GM23338 (cell line): ENCODE results near the gene DUSP1. TPM values are rescaled to one million over a fixed set of nuclear protein-coding genes. Genes with fewer than 3 reads are reported as not detected.

Experiments used
- ATAC-seq: fragments of 200-7000 bp; cut with Tn5 transposase; 3 replicates; pipeline ENCODE4 v1.9.1; 2020
- DNase-seq: peaks from one replicate; pipeline ENCODE4 v3.0.0-alpha.2; 2015; ENCODE audit warnings: low spot score
- H2AFZ ChIP-seq: fragments of 200-600 bp; sonication (generic); 2 replicates; pipeline ENCODE4 v1.8.0; 2016; ENCODE audit warnings: antibody characterized with exemption, mild to moderate bottlenecking, moderate library complexity
- H3F3A ChIP-seq: fragments of 200-600 bp; sonication (generic); replicated peaks from 2 replicates; pipeline ENCODE4 v1.8.0; 2017; ENCODE audit warnings: antibody characterized with exemption, mixed run types, low read depth
- H3K27ac ChIP-seq: fragments of 200-600 bp; sonication (generic); 2 replicates; pipeline ENCODE4 v1.6.1; 2016; ENCODE audit warnings: low read depth
- H3K27me3 ChIP-seq: fragments of 200-600 bp; sonication (generic); 2 replicates; pipeline ENCODE4 v1.8.0; 2016; ENCODE audit warnings: mild to moderate bottlenecking, mixed run types, moderate library complexity; ENCODE audit not compliant: insufficient read depth
- H3K36me3 ChIP-seq: fragments of 200-600 bp; sonication (generic); 2 replicates; pipeline ENCODE4 v1.8.0; 2016; ENCODE audit warnings: mild to moderate bottlenecking; ENCODE audit not compliant: insufficient read depth
- H3K4me1 ChIP-seq: fragments of 200-600 bp; sonication (generic); 2 replicates; pipeline ENCODE4 v1.8.0; 2016; ENCODE audit warnings: mild to moderate bottlenecking, moderate library complexity; ENCODE audit not compliant: insufficient read depth
- H3K4me2 ChIP-seq: fragments of 200-600 bp; sonication (generic); 2 replicates; pipeline ENCODE4 v1.7.1; 2017; ENCODE audit warnings: mixed run types
- H3K4me3 ChIP-seq: fragments of 200-600 bp; sonication (generic); 2 replicates; pipeline ENCODE4 v1.6.1; 2016; ENCODE audit warnings: mixed run types
- H3K79me2 ChIP-seq: fragments of 200-600 bp; sonication (generic); replicated peaks from 2 replicates; pipeline ENCODE4 v1.8.0; 2017; ENCODE audit warnings: mild to moderate bottlenecking; ENCODE audit not compliant: insufficient read depth
- H3K9me2 ChIP-seq: fragments of 200-600 bp; sonication (generic); 2 replicates; pipeline ENCODE4 v1.8.0; 2017; ENCODE audit not compliant: insufficient read depth
- H4K20me1 ChIP-seq: fragments of 200-600 bp; sonication (generic); replicated peaks from 2 replicates; pipeline ENCODE4 v1.8.0; 2017; ENCODE audit warnings: mild to moderate bottlenecking; ENCODE audit not compliant: insufficient read depth
- H3K27ac Mint-ChIP-seq: 2 replicates; pipeline ENCODE4 v1.8.0; 2020; ENCODE audit warnings: inconsistent platforms, mild to moderate bottlenecking, moderate library complexity, mixed read lengths
- H3K27me3 Mint-ChIP-seq: 3 replicates; pipeline ENCODE4 v1.8.0; 2022; ENCODE audit warnings: low read depth, mild to moderate bottlenecking, moderate library complexity, mixed read lengths, inconsistent platforms; ENCODE audit not compliant: insufficient read depth, poor library complexity
- H3K36me3 Mint-ChIP-seq: 3 replicates; pipeline ENCODE4 v1.8.0; 2021; ENCODE audit warnings: low read depth, mild to moderate bottlenecking, inconsistent platforms, moderate library complexity, mixed read lengths
- H3K4me1 Mint-ChIP-seq: 3 replicates; pipeline ENCODE4 v1.8.0; 2020; ENCODE audit warnings: mild to moderate bottlenecking, inconsistent platforms, mixed read lengths
- H3K4me3 Mint-ChIP-seq: 3 replicates; pipeline ENCODE4 v1.8.0; 2021; ENCODE audit warnings: moderate library complexity, mild to moderate bottlenecking, inconsistent platforms, mixed read lengths
- H3K9me3 Mint-ChIP-seq: 3 replicates; pipeline ENCODE4 v1.8.0; 2020; ENCODE audit warnings: moderate library complexity, mild to moderate bottlenecking, inconsistent platforms, mixed read lengths
- CREB1 ChIP-seq: fragments of 250-450 bp; sonication (Bioruptor Pico); IDR thresholded peaks from 2 replicates; pipeline ENCODE4 v1.5.0; 2020; ENCODE audit warnings: low read depth, mild to moderate bottlenecking, moderate library complexity
- EZH2phosphoT487 ChIP-seq: fragments of 200-600 bp; sonication (generic); IDR thresholded peaks from one replicate; pipeline ENCODE4 v1.8.1; 2018; ENCODE audit warnings: antibody characterized with exemption; ENCODE audit not compliant: unreplicated experiment
- JUNB ChIP-seq: IDR thresholded peaks from one replicate; pipeline ENCODE4 v1.6.1; 2016; ENCODE audit warnings: antibody characterized with exemption; ENCODE audit not compliant: unreplicated experiment
- ZNF331 ChIP-seq: fragments of 250-450 bp; sonication (Bioruptor Pico); IDR thresholded peaks from 2 replicates; pipeline ENCODE4 v1.5.0; 2020; ENCODE audit warnings: low read depth, mild to moderate bottlenecking, moderate library complexity
- ZNF462 ChIP-seq: fragments of 250-450 bp; sonication (Bioruptor Pico); IDR thresholded peaks from 2 replicates; pipeline ENCODE4 v1.5.0; 2020; ENCODE audit warnings: mild to moderate bottlenecking, moderate library complexity
- polyA plus RNA-seq: library from polyadenylated mRNA; unstranded; fragments of >200 nt; fragmentation: Nextera tagmentation; extraction: Ambion mirVana; gene quantifications from 2 replicates; pipeline ENCODE4 v1.2.1, GENCODE V29; 2016
- total RNA-seq: library from RNA; depleted of rRNA; stranded (reverse); fragments of >200 nt; shearing (Covaris generic); gene quantifications from 2 replicates; pipeline ENCODE4 v1.2.3, GENCODE V29; 2014

The DUSP1 gene
- total and polyA plus RNA-seq, 2 experiments from 2014 or later: 9.7 to 17.2 TPM

- H3K4me1 ChIP-seq: no peaks in the 10 kb centered on the region
- Mint-ChIP-seq H3K27me3 (peaks cover 3% of the 10 kb centered on the region), H3K27ac (no peak overlapping the region), H3K4me3 (no peak overlapping the region), H3K9me3 (no peaks in the 10 kb centered on the region), H3K4me1 (peaks cover 3% of the 10 kb centered on the region; the same call in 1 of the 3 replicates), H3K36me3 (no peaks in the 10 kb centered on the region)
- no peaks in the 10 kb centered on the region for H3K79me2 ChIP-seq
- no peak overlapping the region for H2AFZ ChIP-seq
- no peak overlapping the region for H3K4me2 ChIP-seq
- ATAC-seq (no peak), DNase-seq (no peak)
- H3K27ac ChIP-seq: no peak overlapping the region
- H3K9me2 ChIP-seq: no peaks in the 10 kb centered on the region
- 0 out of 2 replicates have a peak, but pooled peaks cover 2% of the 10 kb centered on the region for H3K27me3 ChIP-seq
- H3K36me3 ChIP-seq: no peaks in the 10 kb centered on the region
- H3K4me3 ChIP-seq: no peak overlapping the region
- TF ChIP-seq ZNF331 (CRISPR knock-in tag) (no peak), ZNF462 (no peak), JUNB (no peak), EZH2phosphoT487 (no peak), CREB1 (CRISPR knock-in tag) (no peak)
- H4K20me1 ChIP-seq: no peaks in the 10 kb centered on the region
- H3F3A ChIP-seq: no peaks in the 10 kb centered on the region
These were observed 8.8 kb upstream of the DUSP1 start for GRCh38 chr5:172779691-172780341.
